GM12892 (cell line): Measurements from ENCODE around the gene UNC119B.

Experiments used
- POLR2A ChIP-seq: IDR thresholded peaks from 2 replicates; pipeline ENCODE4 v1.6.1; 2011; ENCODE audit warnings: low read depth, low read length, control low read depth
- POLR2AphosphoS5 ChIP-seq: IDR thresholded peaks from 2 replicates; pipeline ENCODE4 v1.6.1; 2011; ENCODE audit warnings: low read depth, low read length, control low read depth
- TAF1 ChIP-seq: IDR thresholded peaks from 2 replicates; pipeline ENCODE4 v1.6.1; 2011; ENCODE audit warnings: low read depth, mild to moderate bottlenecking, control low read depth, low read length, borderline replicate concordance

- TF ChIP-seq POLR2A (no peak), POLR2AphosphoS5 (no peak), TAF1 (no peak)
Observed at GRCh38 chr12:120702637-120703036, 7.6 kb upstream of the UNC119B start.
